GM21529 (cell line): ENCODE results near the gene LGALS1.

Experiments used
- ATAC-seq: cut with Tn5 transposase; IDR thresholded peaks from one replicate; pipeline ENCODE4 v1.9.1; 2021; ENCODE audit not compliant: unreplicated experiment

The LGALS1 gene

GRCh38 chr22:37661160-37661924 lies 14.1 kb upstream of the LGALS1 start:
- ATAC-seq, result no peak

GRCh38 chr22:37662039-37662438 lies 13.4 kb upstream of the LGALS1 start:
- ATAC-seq, result no peak

GRCh38 chr22:37663521-37664140 lies 11.8 kb upstream of the LGALS1 start:
- no peak for ATAC-seq

- ATAC-seq, result no peak
Observed at GRCh38 chr22:37664249-37665101, 11.0 kb upstream of the LGALS1 start.

- no peak for ATAC-seq
Observed at GRCh38 chr22:37665487-37665886, 9.9 kb upstream of the LGALS1 start.

- ATAC-seq, result no peak
Observed at GRCh38 chr22:37669586-37669985, 5.8 kb upstream of the LGALS1 start.

- no peak for ATAC-seq
Observed at GRCh38 chr22:37672206-37672919, 3.1 kb upstream of the LGALS1 start.

GRCh38 chr22:37672920-37673455 lies 2.4 kb upstream of the LGALS1 start:
- no peak for ATAC-seq

- ATAC-seq, result no peak
Observed at GRCh38 chr22:37674248-37674647, 1.2 kb upstream of the LGALS1 start.

- peak; percentile 4 for ATAC-seq
Observed at GRCh38 chr22:37675930-37676735, 697 bp downstream of the LGALS1 start.

GRCh38 chr22:37676736-37677492 lies 1.5 kb downstream of the LGALS1 start:
- peak; percentile 40 for ATAC-seq

GRCh38 chr22:37677493-37677974 lies 2.1 kb downstream of the LGALS1 start:
- peak; percentile 2 for ATAC-seq

GRCh38 chr22:37678372-37678771 lies 2.9 kb downstream of the LGALS1 start:
- no peak for ATAC-seq

- no peak for ATAC-seq
Observed at GRCh38 chr22:37679670-37680069, 4.2 kb downstream of the LGALS1 start.

- no peak for ATAC-seq
Observed at GRCh38 chr22:37680191-37680851, 4.9 kb downstream of the LGALS1 start.

GRCh38 chr22:37681001-37681424 lies 5.6 kb downstream of the LGALS1 start:
- ATAC-seq, result no peak

GRCh38 chr22:37681556-37682049 lies 6.2 kb downstream of the LGALS1 start:
- ATAC-seq, result no peak
